CD8-positive, alpha-beta memory T cell (primary cell): ENCODE data around the gene GNG7. TPM values are rescaled to one million over a fixed set of nuclear protein-coding genes. Genes with fewer than 3 reads are reported as not detected.
"Not testable (repeated sequence)": the region's sequence is repeated elsewhere in the genome, so short reads cannot be mapped to it uniquely, and the experiment has no call there.

Source experiments
- CTCF ChIA-PET: fragments of 350-600 bp; sonication (Branson Sonifier 250); formaldehyde crosslinking; loops from one replicate; lab custom pipeline; 2021; ENCODE audit warnings: antibody characterized with exemption; lab: Charles Lee
- POLR2A ChIA-PET: fragments of 350-600 bp; sonication (Branson Sonifier 250); formaldehyde crosslinking; loops from one replicate; lab custom pipeline; 2021; ENCODE audit warnings: antibody characterized with exemption; lab: Charles Lee
- DNase-seq, 5 donors: peaks; one replicate each; pipeline versions ENCODE4 v3.0.0 to v3.0.0-alpha.2; 2020 to 2022; ENCODE audit warnings: mixed read lengths in 1 of 5
- H3K27ac ChIP-seq: one replicate; pipeline ENCODE4 v1.7.0; 2013; ENCODE audit warnings: low read depth, mild to moderate bottlenecking, low read length, moderate library complexity
- H3K27me3 ChIP-seq: 2 replicates; pipeline ENCODE4 v1.7.0; 2013; ENCODE audit warnings: low read length, mild to moderate bottlenecking; ENCODE audit not compliant: insufficient read depth, poor library complexity, severe bottlenecking
- H3K36me3 ChIP-seq: 2 replicates; pipeline ENCODE4 v1.7.0; 2013; ENCODE audit warnings: mild to moderate bottlenecking, low read length, moderate library complexity; ENCODE audit not compliant: insufficient read depth
- H3K4me1 ChIP-seq: 2 replicates; pipeline ENCODE4 v1.7.0; 2013; ENCODE audit warnings: mild to moderate bottlenecking, low read length, moderate library complexity; ENCODE audit not compliant: insufficient read depth
- H3K4me3 ChIP-seq: 2 replicates; pipeline ENCODE4 v1.7.0; 2013; ENCODE audit warnings: mild to moderate bottlenecking, low read length
- H3K9me3 ChIP-seq: 2 replicates; pipeline ENCODE4 v1.7.0; 2013; ENCODE audit warnings: mild to moderate bottlenecking, low read length
- H3K27ac Mint-ChIP-seq, 8 donors: one replicate each; pipeline ENCODE4 v1.8.0; 2020 to 2021; ENCODE audit warnings: mixed read lengths in 8 of 8, mild to moderate bottlenecking in 6 of 8, inconsistent platforms in 3 of 8, moderate library complexity in 3 of 8
- H3K27me3 Mint-ChIP-seq, 2 donors: one replicate each; pipeline ENCODE4 v1.8.0; 2020 to 2021; ENCODE audit warnings: mixed read lengths in 2 of 2, mild to moderate bottlenecking in 1 of 2, moderate library complexity in 1 of 2
- H3K36me3 Mint-ChIP-seq, 3 donors: one replicate each; pipeline ENCODE4 v1.8.0; 2020 to 2021; ENCODE audit warnings: mixed read lengths in 3 of 3, inconsistent platforms in 1 of 3, mild to moderate bottlenecking in 1 of 3
- H3K4me1 Mint-ChIP-seq, 3 donors: one replicate each; pipeline ENCODE4 v1.8.0; 2020 to 2021; ENCODE audit warnings: mixed read lengths in 3 of 3, inconsistent platforms in 1 of 3, mild to moderate bottlenecking in 1 of 3
- H3K4me3 Mint-ChIP-seq, 7 donors: one replicate each; pipeline ENCODE4 v1.8.0; 2020 to 2021; ENCODE audit warnings: mixed read lengths in 7 of 7, mild to moderate bottlenecking in 6 of 7, moderate library complexity in 4 of 7, inconsistent platforms in 2 of 7
- H3K9me3 Mint-ChIP-seq, 5 donors: one replicate each; pipeline ENCODE4 v1.8.0; 2020 to 2022; ENCODE audit warnings: mixed read lengths in 5 of 5, mild to moderate bottlenecking in 3 of 5, moderate library complexity in 2 of 5, inconsistent platforms in 1 of 5
- polyA plus RNA-seq: library from polyadenylated mRNA; unstranded; fragments of 300-500 nt; fragmentation: Illumina TruSeq; gene quantifications from one replicate; pipeline ENCODE4 v1.2.3, GENCODE V29; 2021
- total RNA-seq, 2 experiments: library from RNA; stranded (reverse); gene quantifications; one replicate each; pipeline ENCODE4 v1.2.3, GENCODE V29; 2021

The GNG7 gene
- total and polyA plus RNA-seq, 3 experiments from 2014 or later, result 0.40 to 1.2 (median 0.53) TPM

GRCh38 chr19:2519482-2519881 is 183.0 kb downstream of the GNG7 start:
- CTCF ChIA-PET, result no interaction called here
- Mint-ChIP-seq H3K27me3 (peaks cover 0 to 3% of the 10 kb centered on the region in 2 donors), H3K36me3 (no peaks in the 10 kb centered on the region), H3K4me3 (no peak overlapping the region), H3K27ac (no peak overlapping the region), H3K9me3 (no peaks in the 10 kb centered on the region), H3K4me1 (peaks cover 0 to 5% (median 5%) of the 10 kb centered on the region in 3 donors)
- no peak overlapping the region for H3K4me3 ChIP-seq
- H3K27me3 ChIP-seq, result no peaks in the 10 kb centered on the region
- H3K9me3 ChIP-seq, result no peaks in the 10 kb centered on the region
- POLR2A ChIA-PET, result interaction anchor here (0.6 kb wide), 1 partner anchor 32 kb away, joined by 4 read pairs; no protein-coding TSS in a partner anchor
- no peak overlapping the region for H3K27ac ChIP-seq
- no peak for DNase-seq
- H3K36me3 ChIP-seq, result no peaks in the 10 kb centered on the region
- peaks cover 5% of the 10 kb centered on the region for H3K4me1 ChIP-seq

DNA sequence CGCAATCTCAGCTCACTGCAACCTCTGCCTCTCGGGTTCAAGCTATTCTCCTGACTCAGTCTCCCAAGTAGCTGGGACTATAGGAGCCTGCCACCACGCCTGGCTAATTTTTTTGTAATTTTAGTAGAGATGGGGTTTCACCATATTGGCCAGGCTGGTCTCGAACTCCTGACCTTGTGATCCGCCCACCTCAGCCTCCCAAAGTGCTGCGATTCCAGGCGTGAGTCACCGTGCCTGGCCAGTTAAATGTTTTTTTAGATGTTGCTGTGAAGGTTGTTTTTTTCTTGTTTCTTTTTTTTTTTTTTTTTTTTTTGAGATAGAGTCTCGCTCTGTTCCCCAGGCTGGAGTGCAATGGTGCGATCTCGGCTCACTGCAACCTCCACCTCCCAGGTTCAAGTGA is 183.6 kb downstream of the GNG7 start:
- H3K4me3 Mint-ChIP-seq, result peak overlapping the region in 1 of 7 donors; percentile 8
- H3K9me3 Mint-ChIP-seq, H3K4me1 ChIP-seq, DNase-seq, H3K36me3 ChIP-seq, H3K4me3 ChIP-seq, H3K36me3 Mint-ChIP-seq, H3K9me3 ChIP-seq, H3K27ac ChIP-seq, H3K27me3 ChIP-seq, H3K4me1 Mint-ChIP-seq, H3K27me3 Mint-ChIP-seq, CTCF ChIA-PET, H3K27ac Mint-ChIP-seq: not testable (repeated sequence)
- POLR2A ChIA-PET, result interaction anchor here (0.6 to 2.1 kb wide), 2 partner anchors 31 to 42 kb away, joined by 4 to 8 read pairs; partner anchors contain the start of gene GADD45B

DNA sequence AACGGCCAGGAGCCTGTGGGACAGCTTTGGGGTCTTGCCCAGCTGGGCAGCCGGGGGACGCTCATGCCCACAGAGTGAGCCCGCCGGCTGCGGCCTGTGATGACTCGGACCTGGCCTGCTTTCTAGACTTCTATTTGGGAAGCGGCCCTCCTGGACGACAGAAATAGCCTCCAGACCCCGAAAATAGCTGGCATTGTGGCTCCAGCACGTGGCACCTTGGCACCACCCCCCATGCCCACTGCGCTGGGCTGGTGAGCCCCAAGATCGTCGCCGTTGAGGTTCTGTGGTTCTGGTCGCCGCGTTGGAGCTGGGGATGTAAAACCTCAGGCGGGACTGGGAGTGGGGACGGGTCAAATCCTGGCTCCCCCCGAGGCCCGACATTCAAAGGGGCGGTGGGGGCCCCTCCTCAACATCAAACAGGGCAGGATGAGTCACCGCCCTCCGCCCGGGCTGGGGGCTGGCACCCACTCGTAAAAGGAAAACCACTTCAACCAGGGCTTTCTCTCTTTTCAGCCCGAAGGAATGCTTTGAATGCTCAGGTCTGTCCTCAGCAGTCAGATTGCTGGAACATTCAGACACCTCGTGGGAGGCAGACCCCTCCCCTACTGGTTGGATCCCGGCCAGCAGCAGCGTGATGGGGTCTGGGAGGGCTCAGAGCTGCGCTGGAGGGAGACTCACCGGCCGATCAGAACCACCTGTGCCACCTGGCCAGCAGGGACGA is 184.5 kb downstream of the GNG7 start:
- H3K36me3 Mint-ChIP-seq, result no peaks in the 10 kb centered on the region
- ChIA-PET POLR2A (interaction anchor here (2.1 kb wide), 1 partner anchor 41 kb away, joined by 8 read pairs; the partner anchor contains the start of gene GADD45B), CTCF (no interaction called here)
- peaks cover 5% of the 10 kb centered on the region for H3K4me1 ChIP-seq
- no peaks in the 10 kb centered on the region for H3K27me3 ChIP-seq
- H3K27ac Mint-ChIP-seq, result no peak overlapping the region
- H3K4me1 Mint-ChIP-seq, result peaks cover 0 to 5% (median 5%) of the 10 kb centered on the region in 3 donors
- H3K36me3 ChIP-seq, result no peaks in the 10 kb centered on the region
- no peaks in the 10 kb centered on the region for H3K9me3 Mint-ChIP-seq
- H3K27me3 Mint-ChIP-seq, result peaks cover 0 to 3% of the 10 kb centered on the region in 2 donors
- no peak overlapping the region for H3K27ac ChIP-seq
- H3K9me3 ChIP-seq, result no peaks in the 10 kb centered on the region
- DNase-seq, result peak in 1 of 5 donors; percentile 38
- no peak overlapping the region for H3K4me3 ChIP-seq
- H3K4me3 Mint-ChIP-seq, result no peak overlapping the region

DNA sequence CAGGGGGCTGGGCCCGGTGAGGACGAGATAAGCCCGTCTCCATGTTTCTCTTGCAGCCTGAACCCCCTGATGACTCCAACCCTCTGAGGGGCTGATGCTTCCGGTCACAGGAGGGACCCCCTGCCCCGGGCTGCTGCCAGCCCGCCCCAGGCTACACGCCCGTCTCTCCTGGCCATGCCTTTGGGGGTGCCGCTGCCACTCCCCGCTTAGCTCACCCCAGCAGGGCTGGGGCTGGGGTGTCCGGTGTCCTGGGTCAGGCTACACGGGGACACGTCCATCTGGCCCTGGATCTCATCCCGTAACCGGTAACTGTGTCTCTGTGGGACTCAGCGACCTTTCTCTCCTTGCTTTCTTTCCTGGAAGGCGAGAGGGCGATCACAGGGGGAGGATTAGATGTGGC is 185.8 kb downstream of the GNG7 start:
- Histone ChIP-seq H3K36me3 (no peaks in the 10 kb centered on the region), H3K9me3 (no peaks in the 10 kb centered on the region), H3K4me3 (no peak overlapping the region), H3K27me3 (no peaks in the 10 kb centered on the region), H3K4me1 (peaks cover 5% of the 10 kb centered on the region), H3K27ac (no peak overlapping the region)
- Mint-ChIP-seq H3K4me1 (peaks cover 0 to 5% (median 5%) of the 10 kb centered on the region in 3 donors), H3K9me3 (no peaks in the 10 kb centered on the region), H3K4me3 (no peak overlapping the region), H3K27me3 (peaks cover 0 to 3% of the 10 kb centered on the region in 2 donors), H3K36me3 (no peaks in the 10 kb centered on the region), H3K27ac (no peak overlapping the region)
- POLR2A ChIA-PET, result no interaction called here
- CTCF ChIA-PET, result no interaction called here
- DNase-seq, result no peak

GRCh38 chr19:2514981-2515518 is 187.4 kb downstream of the GNG7 start:
- ChIA-PET POLR2A (no interaction called here), CTCF (no interaction called here)
- Histone ChIP-seq H3K9me3 (no peaks in the 10 kb centered on the region), H3K4me1 (peaks cover 5% of the 10 kb centered on the region), H3K27me3 (no peaks in the 10 kb centered on the region), H3K27ac (no peak overlapping the region), H3K36me3 (no peaks in the 10 kb centered on the region), H3K4me3 (no peak overlapping the region)
- Mint-ChIP-seq H3K36me3 (no peaks in the 10 kb centered on the region), H3K27ac (peak overlapping the region in 1 of 8 donors; percentile 26), H3K9me3 (no peaks in the 10 kb centered on the region), H3K4me3 (no peak overlapping the region), H3K4me1 (peaks cover 0 to 5% (median 5%) of the 10 kb centered on the region in 3 donors), H3K27me3 (peaks cover 0 to 1% of the 10 kb centered on the region in 2 donors)
- no peak for DNase-seq

DNA sequence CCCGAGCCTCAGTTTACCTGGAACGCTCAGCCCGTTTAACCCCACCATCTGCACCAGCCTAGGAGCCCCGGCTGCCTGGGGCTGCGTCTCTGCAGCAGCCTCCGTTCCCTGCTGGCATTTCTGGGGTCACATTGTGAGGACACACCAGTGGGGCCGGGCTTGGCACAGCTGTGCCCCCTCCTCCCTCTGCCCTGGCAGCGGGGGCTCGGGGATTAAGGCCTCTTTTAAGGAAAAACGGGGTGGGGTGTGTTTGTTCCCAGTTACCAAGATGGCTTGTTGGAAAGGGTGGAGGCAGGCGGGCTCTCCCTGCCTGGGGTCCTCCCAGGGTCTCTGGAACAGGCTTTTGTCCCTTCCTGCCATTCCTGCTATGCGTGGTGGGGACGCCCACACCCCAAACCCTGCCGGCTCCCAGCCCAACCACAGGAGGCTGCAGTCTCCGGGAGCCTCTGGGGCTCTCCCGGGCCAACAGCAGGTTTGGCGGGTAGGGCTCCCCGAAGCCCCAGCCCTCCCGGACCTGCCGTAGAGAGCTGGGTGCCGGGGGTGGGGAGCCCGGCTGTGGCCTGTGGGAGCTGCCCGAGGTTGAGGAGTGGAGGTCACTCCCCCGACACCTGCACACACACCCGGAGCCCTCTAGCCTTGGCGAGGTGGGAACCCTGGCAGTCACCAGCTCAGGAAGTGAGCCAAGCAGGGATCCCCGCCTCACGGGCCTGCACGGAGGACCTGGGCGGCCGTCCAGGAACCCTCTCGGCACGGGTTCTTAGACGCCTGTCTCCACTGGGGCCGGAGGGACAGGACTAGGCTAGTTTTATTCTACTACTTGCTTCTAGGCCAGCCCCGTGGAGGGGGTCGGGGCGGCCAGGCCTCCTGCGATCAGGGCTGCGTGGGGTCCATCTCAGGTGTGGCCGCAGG is 189.7 kb downstream of the GNG7 start:
- Histone ChIP-seq H3K9me3 (no peaks in the 10 kb centered on the region), H3K4me3 (no peak overlapping the region), H3K27me3 (no peaks in the 10 kb centered on the region), H3K27ac (no peak overlapping the region), H3K4me1 (no peaks in the 10 kb centered on the region), H3K36me3 (no peaks in the 10 kb centered on the region)
- no peak for DNase-seq
- CTCF ChIA-PET, result no interaction called here
- Mint-ChIP-seq H3K4me1 (peaks cover 0 to 3% (median 0%) of the 10 kb centered on the region in 3 donors), H3K27me3 (no peaks in the 10 kb centered on the region), H3K27ac (no peak overlapping the region), H3K9me3 (no peaks in the 10 kb centered on the region), H3K4me3 (no peak overlapping the region), H3K36me3 (no peaks in the 10 kb centered on the region)
- POLR2A ChIA-PET, result interaction anchor here (0.5 kb wide), 1 partner anchor 94 kb away, joined by 3 read pairs; no protein-coding TSS in a partner anchor

DNA sequence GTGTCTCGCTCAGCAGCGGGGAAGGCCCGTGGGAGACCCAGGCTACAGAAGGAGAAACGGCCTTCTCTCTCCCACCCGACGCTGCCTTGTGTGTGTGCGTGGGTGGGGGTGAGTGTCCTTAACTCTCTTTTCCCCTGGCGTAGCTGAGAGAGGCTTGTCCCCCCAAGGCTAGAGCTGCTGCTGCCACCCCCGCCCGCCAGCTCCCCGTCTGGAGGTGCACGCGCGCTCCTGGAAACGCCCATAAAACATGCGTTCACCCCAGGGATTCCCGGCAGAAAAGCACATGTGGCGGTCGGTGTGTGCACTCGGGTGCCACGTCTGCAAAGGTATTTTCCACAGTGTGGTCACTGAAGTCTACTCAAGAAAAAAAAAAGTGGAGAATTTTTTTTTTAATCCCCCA is 190.5 kb downstream of the GNG7 start:
- no peaks in the 10 kb centered on the region for H3K27me3 Mint-ChIP-seq
- Histone ChIP-seq H3K27ac (no peak overlapping the region), H3K27me3 (no peaks in the 10 kb centered on the region), H3K36me3 (no peaks in the 10 kb centered on the region), H3K9me3 (no peaks in the 10 kb centered on the region), H3K4me3 (no peak overlapping the region), H3K4me1 (peaks cover 3% of the 10 kb centered on the region)
- no peak overlapping the region for H3K4me3 Mint-ChIP-seq
- H3K9me3 Mint-ChIP-seq, result no peaks in the 10 kb centered on the region
- no peaks in the 10 kb centered on the region for H3K36me3 Mint-ChIP-seq
- H3K27ac Mint-ChIP-seq, result no peak overlapping the region
- ChIA-PET CTCF (no interaction called here), POLR2A (no interaction called here)
- no peak for DNase-seq
- H3K4me1 Mint-ChIP-seq, result peaks cover 3 to 11% (median 3%) of the 10 kb centered on the region in 3 donors
